ENCODE data around the gene ALKBH3.

Gene ALKBH3

DNA sequence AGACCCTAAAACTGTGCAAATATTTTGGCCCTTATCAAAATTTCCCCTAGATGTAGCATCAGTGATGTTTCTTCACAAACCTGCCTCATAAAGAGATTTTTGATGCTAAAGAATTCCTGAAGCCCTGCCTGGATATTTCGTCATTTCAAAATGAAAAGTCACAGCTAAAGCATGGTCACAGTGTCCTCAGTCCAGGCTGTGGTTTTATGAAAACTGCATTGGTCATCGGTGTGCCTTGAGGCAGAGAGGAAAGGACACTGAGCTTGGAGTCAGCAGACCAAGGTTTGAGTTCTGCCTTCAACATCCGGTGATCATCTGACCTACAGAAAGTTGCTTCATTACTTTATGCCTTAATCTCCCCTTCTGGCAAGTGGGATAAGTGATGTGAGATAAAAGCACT is 34.8 kb upstream of the ALKBH3 start:
- DNase-seq (ENCODE audit: low read depth, low spot score) = no peak
- H3K9ac ChIP-seq (ENCODE audit: insufficient read length) = no peak overlapping the region
- H3K4me3 ChIP-seq = no peak overlapping the region
- H3K27ac ChIP-seq = no peak overlapping the region
- H3K36me3 ChIP-seq (ENCODE audit: insufficient read depth, low read length) = peaks cover 6% of the 10 kb centered on the region; the same call in 1 of the 2 replicates
- no peaks in the 10 kb centered on the region for H3K9me3 ChIP-seq (ENCODE audit: low read depth, low read length)
- TF ChIP-seq FOXP2 (optimal IDR thresholded peaks at IDR 0.05; ENCODE audit: control extremely low read depth, extremely low read length, insufficient read depth) (no peak), POLR2AphosphoS5 (IDR thresholded peaks at IDR 0.05; ENCODE audit: borderline replicate concordance, low read depth, low read length) (no peak), EZH2 (IDR thresholded peaks at IDR 0.05) (no peak)

DNA sequence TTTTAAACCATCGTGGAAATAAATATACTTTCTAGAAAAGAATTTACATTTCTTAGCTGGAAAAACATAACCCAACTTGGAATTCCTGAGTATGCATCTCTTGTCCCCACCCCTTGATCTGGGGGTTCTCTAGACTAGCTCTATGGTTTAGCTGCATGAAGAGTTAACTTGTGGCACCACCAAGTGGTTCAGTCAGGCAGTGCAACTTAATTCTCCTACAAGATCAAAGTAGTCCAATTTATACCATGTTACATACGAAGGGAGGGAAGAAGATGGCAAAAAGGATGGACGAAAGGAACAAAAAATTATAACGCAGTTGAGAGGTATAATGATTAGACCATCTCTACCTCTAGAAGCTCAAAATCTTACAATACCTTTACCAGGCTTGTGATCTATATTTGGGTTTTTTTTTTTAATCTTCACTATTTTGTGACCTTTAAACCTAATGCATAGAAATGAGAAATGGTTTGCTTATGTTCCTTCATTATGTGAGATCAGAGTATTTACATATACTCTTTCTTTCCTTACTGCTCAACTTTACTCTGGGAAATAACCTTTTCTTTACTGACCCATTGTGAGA is 28.5 kb upstream of the ALKBH3 start:
- Histone ChIP-seq H3K36me3 (ENCODE audit: insufficient read depth, low read length) (peaks cover 28% of the 10 kb centered on the region), H3K9ac (ENCODE audit: insufficient read length) (no peak overlapping the region), H3K9me3 (ENCODE audit: low read depth, low read length) (no peaks in the 10 kb centered on the region), H3K4me3 (no peak overlapping the region), H3K27ac (no peak overlapping the region)
- TF ChIP-seq FOXP2 (optimal IDR thresholded peaks at IDR 0.05; ENCODE audit: control extremely low read depth, extremely low read length, insufficient read depth) (no peak), EZH2 (IDR thresholded peaks at IDR 0.05) (no peak), POLR2AphosphoS5 (IDR thresholded peaks at IDR 0.05; ENCODE audit: borderline replicate concordance, low read depth, low read length) (no peak)
- peak; percentile 30 for DNase-seq (ENCODE audit: low read depth, low spot score)

DNA sequence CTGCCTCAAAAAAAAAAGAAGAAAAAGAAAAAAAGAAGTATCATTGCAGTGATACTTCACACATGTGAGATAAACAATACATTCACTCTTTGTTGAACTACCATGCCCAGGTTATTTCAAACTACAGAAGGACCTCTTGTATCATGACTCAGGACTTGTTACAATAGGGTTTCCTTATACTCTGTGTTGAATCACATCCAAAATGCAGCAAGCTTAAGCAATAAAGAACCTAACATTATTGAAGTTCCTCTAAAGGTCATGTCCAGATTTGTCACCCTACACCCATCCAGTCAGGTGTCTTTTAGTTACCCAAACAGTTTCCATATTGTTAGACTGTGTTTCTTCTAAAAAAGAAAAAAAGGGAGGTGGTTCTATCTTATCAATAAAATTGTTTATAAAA is 26.9 kb upstream of the ALKBH3 start:
- TF ChIP-seq EZH2 (IDR thresholded peaks at IDR 0.05) = no peak
- no peak for TF ChIP-seq POLR2AphosphoS5 (IDR thresholded peaks at IDR 0.05; ENCODE audit: borderline replicate concordance, low read depth, low read length)
- TF ChIP-seq FOXP2 (optimal IDR thresholded peaks at IDR 0.05; ENCODE audit: control extremely low read depth, extremely low read length, insufficient read depth) = no peak
- Histone ChIP-seq H3K27ac (no peak overlapping the region), H3K4me3 (no peak overlapping the region), H3K9ac (ENCODE audit: insufficient read length) (no peak overlapping the region), H3K36me3 (ENCODE audit: insufficient read depth, low read length) (peaks cover 28% of the 10 kb centered on the region), H3K9me3 (ENCODE audit: low read depth, low read length) (no peaks in the 10 kb centered on the region)
- DNase-seq (ENCODE audit: low read depth, low spot score) = no peak

DNA sequence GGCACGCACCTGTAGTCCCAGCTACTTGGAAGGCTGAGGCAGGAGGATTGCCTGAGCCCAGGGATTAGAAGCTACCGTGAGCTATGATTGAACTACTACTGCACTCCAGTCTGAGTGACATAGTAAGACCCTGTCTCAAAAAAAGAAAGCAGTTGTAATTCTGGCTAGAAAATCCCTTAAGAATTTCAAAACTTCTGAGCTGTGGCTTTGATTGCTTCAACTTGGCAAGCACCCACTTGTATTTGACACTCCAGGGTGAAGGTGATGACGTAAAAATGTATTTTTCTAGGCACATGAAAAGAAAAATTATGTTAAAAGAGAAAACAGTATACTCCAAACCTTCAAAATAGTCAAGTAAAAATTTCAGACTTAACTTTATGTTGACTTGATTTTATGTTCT is 23.6 kb upstream of the ALKBH3 start:
- Histone ChIP-seq H3K36me3 (ENCODE audit: insufficient read depth, low read length) (peaks cover 28% of the 10 kb centered on the region), H3K4me3 (no peak overlapping the region), H3K27ac (no peak overlapping the region), H3K9me3 (ENCODE audit: low read depth, low read length) (no peaks in the 10 kb centered on the region), H3K9ac (ENCODE audit: insufficient read length) (no peak overlapping the region)
- TF ChIP-seq EZH2 (IDR thresholded peaks at IDR 0.05) (no peak), FOXP2 (optimal IDR thresholded peaks at IDR 0.05; ENCODE audit: control extremely low read depth, extremely low read length, insufficient read depth) (no peak)
- DNase-seq (ENCODE audit: low read depth, low spot score) = no peak

DNA sequence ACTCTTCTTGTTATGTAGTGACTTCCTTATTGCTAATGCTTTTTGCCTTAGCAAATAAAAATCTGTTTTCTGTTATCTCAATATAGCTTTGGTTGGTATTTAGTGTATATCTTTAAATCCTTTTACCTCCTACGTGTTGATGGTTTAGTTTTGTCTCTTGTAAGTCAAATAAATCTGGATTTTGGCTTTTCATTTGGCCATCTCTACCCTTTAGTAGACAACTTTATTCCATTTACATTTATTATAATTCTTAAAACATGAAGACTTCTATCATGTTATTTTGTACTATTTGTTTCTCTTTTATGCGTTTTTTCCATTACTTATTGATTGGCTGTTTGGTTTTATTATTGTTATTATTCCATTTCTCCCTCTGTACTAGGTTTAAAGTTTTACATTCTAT is 19.5 kb upstream of the ALKBH3 start:
- Histone ChIP-seq H3K27ac (no peak overlapping the region), H3K4me3 (no peak overlapping the region), H3K9ac (ENCODE audit: insufficient read length) (no peak overlapping the region), H3K9me3 (ENCODE audit: low read depth, low read length) (no peaks in the 10 kb centered on the region), H3K36me3 (ENCODE audit: insufficient read depth, low read length) (no peaks in the 10 kb centered on the region)
- DNase-seq (ENCODE audit: low read depth, low spot score) = no peak
- TF ChIP-seq FOXP2 (optimal IDR thresholded peaks at IDR 0.05; ENCODE audit: control extremely low read depth, extremely low read length, insufficient read depth) = no peak
- TF ChIP-seq POLR2AphosphoS5 (IDR thresholded peaks at IDR 0.05; ENCODE audit: borderline replicate concordance, low read depth, low read length) = no peak
- no peak for TF ChIP-seq EZH2 (IDR thresholded peaks at IDR 0.05)

DNA sequence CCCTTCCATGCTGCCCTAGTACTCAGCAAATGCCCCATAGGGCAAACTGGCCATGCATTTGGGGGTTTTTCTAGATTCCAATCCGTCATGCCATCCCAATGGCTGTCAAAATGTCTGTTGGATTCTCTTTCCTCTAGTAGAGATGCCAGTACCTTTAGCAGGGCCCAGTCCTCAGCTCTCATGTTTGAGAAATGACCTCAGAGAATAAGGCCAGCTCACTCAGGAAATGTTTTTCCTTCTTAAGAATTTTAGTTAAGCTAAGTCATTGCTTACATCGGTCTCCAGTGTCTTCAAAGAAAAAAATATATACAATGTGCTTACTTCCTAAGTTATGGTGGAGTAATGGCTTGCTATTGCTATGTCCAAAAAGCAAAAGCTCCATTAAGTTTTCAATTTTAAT is 14.1 kb upstream of the ALKBH3 start:
- no peak for DNase-seq (ENCODE audit: low read depth, low spot score)
- Histone ChIP-seq H3K4me3 (no peak overlapping the region), H3K9me3 (ENCODE audit: low read depth, low read length) (no peaks in the 10 kb centered on the region), H3K27ac (no peak overlapping the region), H3K9ac (ENCODE audit: insufficient read length) (no peak overlapping the region), H3K36me3 (ENCODE audit: insufficient read depth, low read length) (no peaks in the 10 kb centered on the region)
- TF ChIP-seq EZH2 (IDR thresholded peaks at IDR 0.05) = no peak
- no peak for TF ChIP-seq FOXP2 (optimal IDR thresholded peaks at IDR 0.05; ENCODE audit: control extremely low read depth, extremely low read length, insufficient read depth)
- no peak for TF ChIP-seq POLR2AphosphoS5 (IDR thresholded peaks at IDR 0.05; ENCODE audit: borderline replicate concordance, low read depth, low read length)

DNA sequence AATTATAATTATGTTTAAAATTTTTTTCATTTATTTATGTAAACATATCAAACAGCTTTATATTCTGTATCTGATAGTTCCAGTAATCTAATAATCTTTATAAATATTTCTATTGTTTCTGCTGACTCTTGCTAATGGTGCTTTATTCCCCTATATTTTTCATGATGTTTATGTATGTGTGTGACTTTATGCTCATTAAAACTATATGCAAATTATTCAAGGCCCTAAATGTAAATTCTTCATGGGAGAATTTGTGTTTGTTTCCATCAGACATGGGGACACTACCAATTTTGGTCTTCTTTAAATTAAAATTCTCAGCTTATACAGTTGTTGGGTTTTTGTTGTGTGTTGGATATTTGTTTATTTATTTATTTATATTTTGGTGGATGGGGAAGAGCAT is 13.7 kb upstream of the ALKBH3 start:
- no peak overlapping the region for H3K9ac ChIP-seq (ENCODE audit: insufficient read length)
- H3K36me3 ChIP-seq (ENCODE audit: insufficient read depth, low read length) = no peaks in the 10 kb centered on the region
- no peak overlapping the region for H3K27ac ChIP-seq
- TF ChIP-seq EZH2 (IDR thresholded peaks at IDR 0.05) (no peak), POLR2AphosphoS5 (IDR thresholded peaks at IDR 0.05; ENCODE audit: borderline replicate concordance, low read depth, low read length) (no peak), FOXP2 (optimal IDR thresholded peaks at IDR 0.05; ENCODE audit: control extremely low read depth, extremely low read length, insufficient read depth) (no peak)
- H3K4me3 ChIP-seq = no peak overlapping the region
- no peak for DNase-seq (ENCODE audit: low read depth, low spot score)
- H3K9me3 ChIP-seq (ENCODE audit: low read depth, low read length) = no peaks in the 10 kb centered on the region

DNA sequence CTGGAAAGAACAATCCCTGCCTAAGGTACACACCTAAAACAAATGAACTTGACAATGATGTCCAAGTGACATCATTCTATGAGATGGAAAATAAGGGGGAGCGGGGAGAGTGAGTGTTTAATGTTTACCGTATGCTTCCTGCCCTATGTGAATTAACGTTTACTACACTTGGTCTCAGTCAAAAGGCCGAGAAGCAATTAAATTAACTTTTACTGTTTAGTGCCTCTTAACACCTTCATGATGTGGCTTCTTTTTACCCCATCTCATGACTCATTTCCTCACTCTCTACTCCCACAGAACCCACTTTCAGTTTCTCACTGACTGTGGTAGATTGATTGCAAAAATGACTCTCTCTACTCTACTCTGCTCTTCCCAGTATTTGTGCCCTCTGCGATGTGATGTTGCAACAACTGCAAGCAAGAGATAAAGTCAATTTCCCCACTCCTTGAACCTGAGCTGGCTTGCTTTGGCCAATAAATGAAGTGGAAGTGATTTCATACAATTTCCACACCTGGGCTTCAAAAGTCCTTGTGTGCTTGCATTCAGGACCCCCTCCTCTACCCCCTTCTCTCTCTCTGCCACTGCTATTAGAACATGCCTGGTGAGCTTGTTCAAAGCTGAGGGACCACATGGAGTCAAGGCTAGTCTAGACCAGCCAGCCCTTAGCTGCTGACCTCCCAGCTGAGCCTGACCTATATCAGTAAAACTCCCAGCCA is 11.6 kb upstream of the ALKBH3 start:
- H3K9me3 ChIP-seq (ENCODE audit: low read depth, low read length) = no peaks in the 10 kb centered on the region
- no peak overlapping the region for H3K9ac ChIP-seq (ENCODE audit: insufficient read length)
- H3K27ac ChIP-seq = no peak overlapping the region
- no peaks in the 10 kb centered on the region for H3K36me3 ChIP-seq (ENCODE audit: insufficient read depth, low read length)
- H3K4me3 ChIP-seq = no peak overlapping the region
- no peak for TF ChIP-seq EZH2 (IDR thresholded peaks at IDR 0.05)
- TF ChIP-seq FOXP2 (optimal IDR thresholded peaks at IDR 0.05; ENCODE audit: control extremely low read depth, extremely low read length, insufficient read depth) = no peak
- TF ChIP-seq POLR2AphosphoS5 (IDR thresholded peaks at IDR 0.05; ENCODE audit: borderline replicate concordance, low read depth, low read length) = no peak
- DNase-seq (ENCODE audit: low read depth, low spot score) = no peak

DNA sequence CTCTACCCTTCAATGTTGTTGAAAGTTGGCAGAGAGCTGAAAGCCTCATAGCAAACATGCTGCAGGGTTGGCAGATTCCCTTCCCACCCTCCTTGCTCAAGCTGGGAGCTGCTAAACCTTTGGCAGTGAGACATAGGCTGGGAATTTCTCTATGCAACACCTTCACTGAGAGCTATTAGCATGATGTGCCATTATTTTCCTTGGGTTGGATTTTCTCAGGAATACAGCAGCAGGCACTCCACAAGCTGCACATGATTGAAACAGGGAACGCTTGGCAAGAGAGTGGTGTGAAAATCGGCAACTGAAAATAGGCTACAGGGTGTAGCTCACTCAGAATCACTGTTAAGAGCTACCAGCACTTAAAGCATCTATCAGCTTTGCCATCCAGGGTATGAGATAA is 9.6 kb upstream of the ALKBH3 start:
- no peak overlapping the region for H3K4me3 ChIP-seq
- no peaks in the 10 kb centered on the region for H3K9me3 ChIP-seq (ENCODE audit: low read depth, low read length)
- H3K9ac ChIP-seq (ENCODE audit: insufficient read length) = no peak overlapping the region
- DNase-seq (ENCODE audit: low read depth, low spot score) = no peak
- TF ChIP-seq FOXP2 (optimal IDR thresholded peaks at IDR 0.05; ENCODE audit: control extremely low read depth, extremely low read length, insufficient read depth) (no peak), EZH2 (IDR thresholded peaks at IDR 0.05) (no peak), POLR2AphosphoS5 (IDR thresholded peaks at IDR 0.05; ENCODE audit: borderline replicate concordance, low read depth, low read length) (no peak)
- H3K27ac ChIP-seq = no peak overlapping the region
- H3K36me3 ChIP-seq (ENCODE audit: insufficient read depth, low read length) = no peaks in the 10 kb centered on the region

Data from SK-N-MC (cell line).